Heart left ventricle (tissue), 13 donors: Measurements from ENCODE around the gene NFYA.

ENCODE experiments used
- CTCF ChIP-seq, 12 donors: fragments of 200-600 bp; sonication (generic) in 4 of 12; IDR thresholded peaks; one replicate each; pipeline versions ENCODE4 v1.5.0 to v1.8.0; 2018 to 2022; ENCODE audit warnings: antibody characterized with exemption in 12 of 12, mild to moderate bottlenecking in 5 of 12
- POLR2A ChIP-seq, 2 donors: fragments of 450-650 bp; IDR thresholded peaks; one replicate each; pipeline ENCODE4 v1.6.1; 2017; ENCODE audit warnings: antibody characterized with exemption in 2 of 2, mild to moderate bottlenecking in 2 of 2, moderate library complexity in 2 of 2
- donor health status: ischemic (EF 13 %, LVEDD 7.1; RV severe dilation, severe dysfunction).
- donor health status: DM: no; HTN: yes; CAD: no.
- donor health status: DM: no; HTN: no; CAD: no.
- donor health status: ischemic (EF 25% LVEDD 6.9; RV normal size, moderate dysfunction).
- donor health status: ischemic (EF 25% LVEDD 5.7; RV mildly dilated, moderate dysfunction).
- donor health status: ischemic (EF 35%, LVEDD 5.7; RV mildly dilated, moderate dysfunction).
- donor health status: nonischemic (EF 11% LVEDD 7.7; RV severe dilation, severe dysfunction).
- donor health status: DM: yes; HTN: yes; CAD: no.
- donor health status: PGD.
- donor health status: ischemic (EF 29% LVEDD 5.4; RV normal size, mild dysfunction).
- donor health status: nonischemic (EF 23%, LVEDD 6.1; RV moderate dilation, normal function).

- TF ChIP-seq CTCF (IDR thresholded peaks at IDR 0.05) (no peak), POLR2A (IDR thresholded peaks at IDR 0.05) (no peak)
Measured at GRCh38 chr6:41097467-41098090, 24.8 kb downstream of the NFYA start.
